Measurements from ENCODE around the gene FCHO1.

DNA sequence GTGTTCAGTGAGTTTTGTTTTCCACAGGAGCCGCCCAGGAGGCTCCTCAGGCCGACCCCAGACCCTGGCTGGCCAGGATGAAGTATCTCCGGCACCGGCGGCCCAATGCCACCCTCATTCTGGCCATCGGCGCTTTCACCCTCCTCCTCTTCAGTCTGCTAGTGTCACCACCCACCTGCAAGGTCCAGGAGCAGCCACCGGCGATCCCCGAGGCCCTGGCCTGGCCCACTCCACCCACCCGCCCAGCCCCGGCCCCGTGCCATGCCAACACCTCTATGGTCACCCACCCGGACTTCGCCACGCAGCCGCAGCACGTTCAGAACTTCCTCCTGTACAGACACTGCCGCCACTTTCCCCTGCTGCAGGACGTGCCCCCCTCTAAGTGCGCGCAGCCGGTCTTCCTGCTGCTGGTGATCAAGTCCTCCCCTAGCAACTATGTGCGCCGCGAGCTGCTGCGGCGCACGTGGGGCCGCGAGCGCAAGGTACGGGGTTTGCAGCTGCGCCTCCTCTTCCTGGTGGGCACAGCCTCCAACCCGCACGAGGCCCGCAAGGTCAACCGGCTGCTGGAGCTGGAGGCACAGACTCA lies 56.5 kb downstream of the FCHO1 start:
- TF ChIP-seq ZBED1 (IDR thresholded peaks at IDR 0.05; ENCODE audit: borderline replicate concordance) (no peak), POLR2A (IDR thresholded peaks at IDR 0.05; ENCODE audit: low read depth, low read length) (no peak), TCF7 (IDR thresholded peaks at IDR 0.05; ENCODE audit: borderline replicate concordance) (no peak), EP300 (IDR thresholded peaks at IDR 0.05; ENCODE audit: borderline replicate concordance in 1 of 2, control insufficient read depth in 1 of 2, low read depth in 2 of 2, low read length in 2 of 2) (no peak), YY1 (IDR thresholded peaks at IDR 0.05; ENCODE audit: low read depth, low read length) (no peak)
- TF ChIP-seq, protein P1, sequence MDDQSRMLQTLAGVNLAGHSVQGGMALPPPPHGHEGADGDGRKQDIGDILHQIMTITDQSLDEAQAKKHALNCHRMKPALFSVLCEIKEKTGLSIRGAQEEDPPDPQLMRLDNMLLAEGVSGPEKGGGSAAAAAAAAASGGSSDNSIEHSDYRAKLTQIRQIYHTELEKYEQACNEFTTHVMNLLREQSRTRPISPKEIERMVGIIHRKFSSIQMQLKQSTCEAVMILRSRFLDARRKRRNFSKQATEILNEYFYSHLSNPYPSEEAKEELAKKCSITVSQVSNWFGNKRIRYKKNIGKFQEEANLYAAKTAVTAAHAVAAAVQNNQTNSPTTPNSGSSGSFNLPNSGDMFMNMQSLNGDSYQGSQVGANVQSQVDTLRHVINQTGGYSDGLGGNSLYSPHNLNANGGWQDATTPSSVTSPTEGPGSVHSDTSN (IDR thresholded peaks at IDR 0.05; ENCODE audit: insufficient replicate concordance, low read depth, low read length) = no peak
- TF ChIP-seq, protein P2, sequence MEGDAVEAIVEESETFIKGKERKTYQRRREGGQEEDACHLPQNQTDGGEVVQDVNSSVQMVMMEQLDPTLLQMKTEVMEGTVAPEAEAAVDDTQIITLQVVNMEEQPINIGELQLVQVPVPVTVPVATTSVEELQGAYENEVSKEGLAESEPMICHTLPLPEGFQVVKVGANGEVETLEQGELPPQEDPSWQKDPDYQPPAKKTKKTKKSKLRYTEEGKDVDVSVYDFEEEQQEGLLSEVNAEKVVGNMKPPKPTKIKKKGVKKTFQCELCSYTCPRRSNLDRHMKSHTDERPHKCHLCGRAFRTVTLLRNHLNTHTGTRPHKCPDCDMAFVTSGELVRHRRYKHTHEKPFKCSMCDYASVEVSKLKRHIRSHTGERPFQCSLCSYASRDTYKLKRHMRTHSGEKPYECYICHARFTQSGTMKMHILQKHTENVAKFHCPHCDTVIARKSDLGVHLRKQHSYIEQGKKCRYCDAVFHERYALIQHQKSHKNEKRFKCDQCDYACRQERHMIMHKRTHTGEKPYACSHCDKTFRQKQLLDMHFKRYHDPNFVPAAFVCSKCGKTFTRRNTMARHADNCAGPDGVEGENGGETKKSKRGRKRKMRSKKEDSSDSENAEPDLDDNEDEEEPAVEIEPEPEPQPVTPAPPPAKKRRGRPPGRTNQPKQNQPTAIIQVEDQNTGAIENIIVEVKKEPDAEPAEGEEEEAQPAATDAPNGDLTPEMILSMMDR (IDR thresholded peaks at IDR 0.05 in 2 of 3, conservative IDR thresholded peaks at IDR 0.05 in 1 of 3; ENCODE audit: control insufficient read depth in 2 of 3, extremely low read depth in 1 of 3, insufficient read depth in 1 of 3, low read depth in 3 of 3, low read length in 3 of 3) = no peak
- TF ChIP-seq, protein P3, sequence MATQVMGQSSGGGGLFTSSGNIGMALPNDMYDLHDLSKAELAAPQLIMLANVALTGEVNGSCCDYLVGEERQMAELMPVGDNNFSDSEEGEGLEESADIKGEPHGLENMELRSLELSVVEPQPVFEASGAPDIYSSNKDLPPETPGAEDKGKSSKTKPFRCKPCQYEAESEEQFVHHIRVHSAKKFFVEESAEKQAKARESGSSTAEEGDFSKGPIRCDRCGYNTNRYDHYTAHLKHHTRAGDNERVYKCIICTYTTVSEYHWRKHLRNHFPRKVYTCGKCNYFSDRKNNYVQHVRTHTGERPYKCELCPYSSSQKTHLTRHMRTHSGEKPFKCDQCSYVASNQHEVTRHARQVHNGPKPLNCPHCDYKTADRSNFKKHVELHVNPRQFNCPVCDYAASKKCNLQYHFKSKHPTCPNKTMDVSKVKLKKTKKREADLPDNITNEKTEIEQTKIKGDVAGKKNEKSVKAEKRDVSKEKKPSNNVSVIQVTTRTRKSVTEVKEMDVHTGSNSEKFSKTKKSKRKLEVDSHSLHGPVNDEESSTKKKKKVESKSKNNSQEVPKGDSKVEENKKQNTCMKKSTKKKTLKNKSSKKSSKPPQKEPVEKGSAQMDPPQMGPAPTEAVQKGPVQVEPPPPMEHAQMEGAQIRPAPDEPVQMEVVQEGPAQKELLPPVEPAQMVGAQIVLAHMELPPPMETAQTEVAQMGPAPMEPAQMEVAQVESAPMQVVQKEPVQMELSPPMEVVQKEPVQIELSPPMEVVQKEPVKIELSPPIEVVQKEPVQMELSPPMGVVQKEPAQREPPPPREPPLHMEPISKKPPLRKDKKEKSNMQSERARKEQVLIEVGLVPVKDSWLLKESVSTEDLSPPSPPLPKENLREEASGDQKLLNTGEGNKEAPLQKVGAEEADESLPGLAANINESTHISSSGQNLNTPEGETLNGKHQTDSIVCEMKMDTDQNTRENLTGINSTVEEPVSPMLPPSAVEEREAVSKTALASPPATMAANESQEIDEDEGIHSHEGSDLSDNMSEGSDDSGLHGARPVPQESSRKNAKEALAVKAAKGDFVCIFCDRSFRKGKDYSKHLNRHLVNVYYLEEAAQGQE (IDR thresholded peaks at IDR 0.05; ENCODE audit: low read depth, low read length) = no peak
- TF ChIP-seq, protein P4, sequence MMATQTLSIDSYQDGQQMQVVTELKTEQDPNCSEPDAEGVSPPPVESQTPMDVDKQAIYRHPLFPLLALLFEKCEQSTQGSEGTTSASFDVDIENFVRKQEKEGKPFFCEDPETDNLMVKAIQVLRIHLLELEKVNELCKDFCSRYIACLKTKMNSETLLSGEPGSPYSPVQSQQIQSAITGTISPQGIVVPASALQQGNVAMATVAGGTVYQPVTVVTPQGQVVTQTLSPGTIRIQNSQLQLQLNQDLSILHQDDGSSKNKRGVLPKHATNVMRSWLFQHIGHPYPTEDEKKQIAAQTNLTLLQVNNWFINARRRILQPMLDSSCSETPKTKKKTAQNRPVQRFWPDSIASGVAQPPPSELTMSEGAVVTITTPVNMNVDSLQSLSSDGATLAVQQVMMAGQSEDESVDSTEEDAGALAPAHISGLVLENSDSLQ (IDR thresholded peaks at IDR 0.05) = no peak

Data from GM12878 (cell line).